H1 (cell line): ENCODE results near the gene ADAMTS14. TPM values are rescaled to one million over a fixed set of nuclear protein-coding genes. Genes with fewer than 3 reads are reported as not detected.

Experiments
- CTCF ChIA-PET: fragments of 300-600 bp; sonication (Branson Sonifier 250); formaldehyde crosslinking; loops from one replicate; lab custom pipeline; 2021; ENCODE audit not compliant: partially characterized antibody; lab: Charles Lee
- POLR2A ChIA-PET: fragments of 300-600 bp; sonication (Branson Sonifier 250); formaldehyde crosslinking; loops from one replicate; lab custom pipeline; 2021; ENCODE audit warnings: inconsistent platforms; ENCODE audit not compliant: partially characterized antibody; lab: Charles Lee
- DNase-seq, 2 experiments: peaks; one replicate each; pipeline versions ENCODE4 v3.0.0 to v3.0.0-alpha.2; 2010 to 2022; ENCODE audit warnings: low spot score in 2 of 2, low read depth in 1 of 2, mixed read lengths in 1 of 2
- FAIRE-seq: peaks from 2 replicates; lab custom pipeline; 2011; peaks lifted over from hg19 to GRCh38; lab: Jason Lieb, UNC
- H2AFZ ChIP-seq: 2 replicates; pipeline ENCODE4 v1.8.1; 2012; ENCODE audit warnings: low read length, inconsistent platforms
- H2AK5ac ChIP-seq: 2 replicates; pipeline ENCODE4 v1.6.1; 2013; ENCODE audit warnings: low read depth, low read length
- H2BK120ac ChIP-seq: replicated peaks from 2 replicates; pipeline ENCODE3; 2013; ENCODE audit warnings: low read depth, low read length, inconsistent platforms
- H2BK12ac ChIP-seq: 2 replicates; pipeline ENCODE4 v1.6.1; 2013; ENCODE audit warnings: low read depth, low read length
- H2BK15ac ChIP-seq: 2 replicates; pipeline ENCODE4 v1.6.1; 2013; ENCODE audit warnings: low read length
- H2BK20ac ChIP-seq: 2 replicates; pipeline ENCODE4 v1.6.1; 2013; ENCODE audit warnings: low read length
- H2BK5ac ChIP-seq: 2 replicates; pipeline ENCODE4 v1.6.1; 2013; ENCODE audit warnings: low read depth, low read length
- H3K14ac ChIP-seq: 2 replicates; pipeline ENCODE4 v1.6.1; 2013; ENCODE audit warnings: inconsistent platforms; ENCODE audit not compliant: insufficient read length
- H3K18ac ChIP-seq: 2 replicates; pipeline ENCODE4 v1.6.1; 2013; ENCODE audit warnings: low read length; ENCODE audit errors: extremely low read depth
- H3K23ac ChIP-seq: 2 replicates; pipeline ENCODE4 v1.6.1; 2013; ENCODE audit warnings: inconsistent platforms; ENCODE audit not compliant: insufficient read length
- H3K23me2 ChIP-seq: 2 replicates; pipeline ENCODE4 v1.6.1; 2013; ENCODE audit warnings: low read depth, low read length
- H3K27ac ChIP-seq: 2 replicates; pipeline ENCODE4 v1.6.1; 2011; ENCODE audit warnings: low read depth, low read length, inconsistent platforms
- H3K27me3 ChIP-seq, 4 experiments: replicated peaks in 1 of 4; 1 replicate in 1 of 4; 2 replicates in 3 of 4; pipeline versions ENCODE4 v1.6.1 to v1.8.1; 2011 to 2013; ENCODE audit warnings: low read length in 3 of 4, mild to moderate bottlenecking in 3 of 4, inconsistent platforms in 2 of 4, mixed read lengths in 2 of 4, moderate library complexity in 1 of 4; ENCODE audit not compliant: control insufficient read depth in 3 of 4, insufficient read depth in 3 of 4; ENCODE audit errors: extremely low read depth in 1 of 4
- H3K36me3 ChIP-seq, 4 experiments: 2 replicates each; pipeline versions ENCODE4 v1.6.1 to v1.8.1; 2011 to 2013; ENCODE audit warnings: mild to moderate bottlenecking in 4 of 4, low read length in 3 of 4, moderate library complexity in 2 of 4, control low read depth in 1 of 4, inconsistent platforms in 1 of 4; ENCODE audit not compliant: insufficient read depth in 4 of 4, control insufficient read depth in 2 of 4
- H3K4ac ChIP-seq: replicated peaks from 2 replicates; pipeline ENCODE3; 2013; ENCODE audit warnings: low read length, low read depth, mixed read lengths, inconsistent platforms; ENCODE audit not compliant: insufficient read length
- H3K4me1 ChIP-seq, 4 experiments: replicated peaks in 1 of 4; 1 replicate in 1 of 4; 2 replicates in 3 of 4; pipeline versions ENCODE4 v1.6.1 to v1.8.1; 2011 to 2013; ENCODE audit warnings: low read length in 3 of 4, inconsistent platforms in 2 of 4, mixed read lengths in 1 of 4; ENCODE audit not compliant: insufficient read depth in 4 of 4, control insufficient read depth in 3 of 4
- H3K4me2 ChIP-seq, 2 experiments: 2 replicates each; pipeline versions ENCODE4 v1.6.1 to v1.8.1; 2011 to 2013; ENCODE audit warnings: low read depth in 2 of 2, low read length in 2 of 2, control low read depth in 1 of 2, inconsistent platforms in 1 of 2, mild to moderate bottlenecking in 1 of 2; ENCODE audit not compliant: insufficient read depth in 1 of 2
- H3K4me3 ChIP-seq, 4 experiments: fragments of 200-600, 300-600 bp in 1 of 4; sonication (generic), shearing (Covaris generic), sonication (Bioruptor Twin) in 1 of 4; 2 replicates each; pipeline versions ENCODE4 v1.5.1 to v1.8.1; 2011 to 2016; ENCODE audit warnings: low read length in 4 of 4, low read depth in 3 of 4, control low read depth in 2 of 4, inconsistent platforms in 2 of 4, mild to moderate bottlenecking in 2 of 4, mixed read lengths in 1 of 4, moderate library complexity in 1 of 4; ENCODE audit not compliant: insufficient read depth in 2 of 4; ENCODE audit errors: extremely low read depth in 1 of 4
- H3K56ac ChIP-seq: replicated peaks from 2 replicates; pipeline ENCODE3; 2013; ENCODE audit warnings: low read depth, mild to moderate bottlenecking, mixed read lengths, low read length, inconsistent platforms; ENCODE audit not compliant: insufficient read length
- H3K79me1 ChIP-seq: 2 replicates; pipeline ENCODE4 v1.6.1; 2013; ENCODE audit warnings: low read depth, low read length, control low read depth
- H3K79me2 ChIP-seq, 2 experiments: 2 replicates each; pipeline versions ENCODE4 v1.6.1 to v1.8.1; 2012 to 2013; ENCODE audit warnings: low read length in 2 of 2, mild to moderate bottlenecking in 2 of 2, inconsistent platforms in 1 of 2; ENCODE audit not compliant: insufficient read depth in 2 of 2, control insufficient read depth in 1 of 2
- H3K9ac ChIP-seq, 4 experiments: replicated peaks in 1 of 4; 1 replicate in 1 of 4; 2 replicates in 3 of 4; pipeline versions ENCODE4 v1.6.1 to v1.8.1; 2011 to 2013; ENCODE audit warnings: low read depth in 3 of 4, low read length in 3 of 4, control low read depth in 2 of 4, mild to moderate bottlenecking in 2 of 4, moderate library complexity in 2 of 4, inconsistent platforms in 1 of 4; ENCODE audit errors: extremely low read depth in 1 of 4
- H3K9me3 ChIP-seq, 2 experiments: 2 replicates each; pipeline versions ENCODE4 v1.6.1 to v1.8.1; 2012 to 2013; ENCODE audit warnings: mild to moderate bottlenecking in 2 of 2, moderate library complexity in 2 of 2, control low read depth in 1 of 2, inconsistent platforms in 1 of 2, low read depth in 1 of 2, low read length in 1 of 2, mixed read lengths in 1 of 2; ENCODE audit not compliant: insufficient read depth in 2 of 2
- H4K20me1 ChIP-seq, 2 experiments: replicated peaks in 1 of 2; 2 replicates each; pipeline versions ENCODE3 to v1.8.1; 2011 to 2013; ENCODE audit warnings: inconsistent platforms in 2 of 2, low read length in 2 of 2, mild to moderate bottlenecking in 1 of 2; ENCODE audit not compliant: insufficient read depth in 2 of 2, control insufficient read depth in 1 of 2
- H4K5ac ChIP-seq: 2 replicates; pipeline ENCODE4 v1.6.1; 2013; ENCODE audit warnings: low read length, low read depth, mixed read lengths, inconsistent platforms; ENCODE audit not compliant: insufficient read length
- H4K8ac ChIP-seq: 2 replicates; pipeline ENCODE4 v1.8.0; 2013; ENCODE audit warnings: mild to moderate bottlenecking, moderate library complexity, low read length, inconsistent platforms; ENCODE audit not compliant: insufficient read depth; ENCODE audit errors: extremely low read depth
- H4K91ac ChIP-seq: replicated peaks from 2 replicates; pipeline ENCODE3; 2013; ENCODE audit warnings: low read length, mixed read lengths, inconsistent platforms; ENCODE audit not compliant: insufficient read length
- RNF2 ChIP-seq: fragments of 200-900, 300-1000 bp; sonication (generic); IDR thresholded peaks from 2 replicates; pipeline ENCODE4 v1.7.1; 2016; ENCODE audit warnings: borderline replicate concordance, low read depth, mild to moderate bottlenecking, antibody characterized with exemption, low read length; ENCODE audit not compliant: poor library complexity, severe bottlenecking; ENCODE audit errors: missing control alignments
- WGBS, 2 experiments: shearing (Covaris generic) in 1 of 2; methylation state at CpG; one replicate each; pipeline versions ENCODE4 v1.1.6 to v1.1.7; 2013 to 2015; ENCODE audit warnings: low lambda C conversion rate in 2 of 2, mixed read lengths in 2 of 2, inconsistent platforms in 1 of 2, low coverage in 1 of 2, missing lambda C conversion rate in 1 of 2; ENCODE audit not compliant: insufficient replicate concordance in 2 of 2, insufficient coverage in 1 of 2, insufficient read length in 1 of 2; ENCODE audit errors: extremely low coverage in 1 of 2, missing lambda C conversion rate in 1 of 2; 5-methylcytosine and 5-hydroxymethylcytosine counted together
- polyA plus RNA-seq, 7 experiments: library from polyadenylated mRNA; depleted of rRNA in 3 of 7; stranded (reverse) in 5 of 7; unstranded in 2 of 7; fragments of >200 nt in 5 of 7; fragments of 200-250 nt in 2 of 7; gene quantifications; 1 replicate in 5 of 7; 2 replicates in 1 of 7; 4 replicates in 1 of 7; pipeline versions ENCODE4 v1.2.1 to v1.2.3, GENCODE V29; 2011 to 2013; ENCODE audit warnings: missing spikeins in 2 of 7, mixed read lengths in 2 of 7
- total RNA-seq: library from RNA; stranded (reverse); fragmentation: NEBNext Ultra II Directional; extraction: Animal tissue kit (Norgen Biotek cat#: 25700); gene quantifications from 2 replicates; pipeline ENCODE4 v1.2.1, GENCODE V29; 2021
- TF ChIP-seq, protein P1 (sequence below): IDR thresholded peaks from 2 replicates; pipeline ENCODE4 v1.6.1; 2012; ENCODE audit warnings: inconsistent platforms

ADAMTS14 gene
- total and polyA plus RNA-seq, 2 of the 8 experiments (the other 6 are each of a cell fraction or from before 2014, with no cell fraction given), result 2.0 to 2.3 TPM

DNA sequence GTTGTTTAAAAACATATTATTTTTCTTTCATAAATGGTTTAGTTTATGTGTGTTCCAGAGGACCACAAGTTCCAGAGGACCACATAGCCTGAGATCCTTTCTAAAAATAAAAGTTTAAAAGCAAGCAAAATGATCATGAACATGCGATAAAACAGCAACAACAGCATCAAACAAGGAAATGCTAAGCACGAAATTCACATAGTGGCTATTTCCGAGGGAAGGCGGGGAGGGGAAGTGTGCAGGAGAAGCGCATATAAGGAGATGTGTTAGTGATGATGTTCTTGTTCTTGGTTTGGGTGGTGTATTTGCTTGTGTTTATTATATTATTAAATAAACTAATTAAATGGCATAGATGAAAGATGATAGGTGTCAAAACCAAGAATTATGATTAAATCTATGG is 111.7 kb downstream of the ADAMTS14 start:
- Histone ChIP-seq H4K20me1 (no peaks in the 10 kb centered on the region), H2BK20ac (no peak overlapping the region), H3K18ac (no peak overlapping the region), H4K5ac (no peak overlapping the region), H4K8ac (no peak overlapping the region), H3K14ac (no peak overlapping the region), H4K91ac (no peak overlapping the region), H2BK15ac (no peak overlapping the region), H3K4me1 (no peaks in the 10 kb centered on the region), H2BK12ac (no peak overlapping the region), H3K9me3 (no peaks in the 10 kb centered on the region), H3K23ac (no peak overlapping the region), H3K79me1 (no peaks in the 10 kb centered on the region), H3K56ac (no peak overlapping the region), H3K4me3 (no peak overlapping the region), H2AFZ (no peak overlapping the region), H3K27me3 (no peaks in the 10 kb centered on the region), H3K4me2 (no peak overlapping the region), H3K36me3 (no peaks in the 10 kb centered on the region), H3K23me2 (no peaks in the 10 kb centered on the region), H3K27ac (no peak overlapping the region), H2AK5ac (no peak overlapping the region), H2BK5ac (no peak overlapping the region), H3K4ac (no peak overlapping the region), H2BK120ac (no peak overlapping the region), H3K9ac (no peak overlapping the region), H3K79me2 (no peaks in the 10 kb centered on the region)
- DNase-seq (no peak), FAIRE-seq (no peak)
- CTCF ChIA-PET, result no interaction called here
- POLR2A ChIA-PET, result no interaction called here
- 93% methylated on average over 5 of the region's 5 CpGs; no CpG with 5 or more reads in 1 of the 2 experiments for WGBS, 2 experiments
- TF ChIP-seq RNF2, result no peak
- TF ChIP-seq, protein P1, sequence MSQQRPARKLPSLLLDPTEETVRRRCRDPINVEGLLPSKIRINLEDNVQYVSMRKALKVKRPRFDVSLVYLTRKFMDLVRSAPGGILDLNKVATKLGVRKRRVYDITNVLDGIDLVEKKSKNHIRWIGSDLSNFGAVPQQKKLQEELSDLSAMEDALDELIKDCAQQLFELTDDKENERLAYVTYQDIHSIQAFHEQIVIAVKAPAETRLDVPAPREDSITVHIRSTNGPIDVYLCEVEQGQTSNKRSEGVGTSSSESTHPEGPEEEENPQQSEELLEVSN, result no peak
